T1000 (cell line): Measurements from ENCODE around the gene MORN3.
A peak's percentile ranks its signal among the peaks of the same experiment; 100 is the strongest.
"Not testable (repeated sequence)": the region's sequence is repeated elsewhere in the genome, so short reads cannot be mapped to it uniquely, and the experiment has no call there.

ENCODE experiments used
- DNase-seq: peaks from one replicate; lab custom pipeline; 2025; ENCODE audit warnings: mixed read lengths; lab: John Stamatoyannopoulos, UW

MORN3 gene

GRCh38 chr12:121638298-121639202, 30.9 kb downstream of the MORN3 start:
- DNase-seq, result no peak

GRCh38 chr12:121637231-121637914, 32.1 kb downstream of the MORN3 start:
- no peak for DNase-seq

- no peak for DNase-seq
Observed at GRCh38 chr12:121634836-121635235, 34.6 kb downstream of the MORN3 start.

- DNase-seq, result not testable (repeated sequence)
Observed at GRCh38 chr12:121633833-121634196, 35.6 kb downstream of the MORN3 start.

- no peak for DNase-seq
Observed at GRCh38 chr12:121632069-121632970, 37.1 kb downstream of the MORN3 start.

GRCh38 chr12:121630791-121631355, 38.6 kb downstream of the MORN3 start:
- DNase-seq, result no peak

GRCh38 chr12:121628536-121628935, 40.9 kb downstream of the MORN3 start:
- DNase-seq, result no peak

- DNase-seq, result no peak
Observed at GRCh38 chr12:121628037-121628436, 41.4 kb downstream of the MORN3 start.

GRCh38 chr12:121626853-121627640, 42.4 kb downstream of the MORN3 start:
- no peak for DNase-seq

GRCh38 chr12:121626087-121626852, 43.2 kb downstream of the MORN3 start, which contains the start of gene ORAI1:
TSS of gene ORAI1 (plus strand) at chr12:121626530.
- peak; percentile 90 for DNase-seq

- no peak for DNase-seq
Observed at GRCh38 chr12:121620333-121620891, 49.0 kb downstream of the MORN3 start.

GRCh38 chr12:121618659-121619233, 50.7 kb downstream of the MORN3 start:
- DNase-seq, result no peak

- DNase-seq, result no peak
Observed at GRCh38 chr12:121614872-121615467, 54.5 kb downstream of the MORN3 start.

GRCh38 chr12:121613462-121613861, 56.0 kb downstream of the MORN3 start:
- DNase-seq, result no peak

GRCh38 chr12:121611306-121611705, 58.1 kb downstream of the MORN3 start:
- no peak for DNase-seq

- no peak for DNase-seq
Observed at GRCh38 chr12:121610239-121611149, 59.0 kb downstream of the MORN3 start.

- DNase-seq, result no peak
Observed at GRCh38 chr12:121608301-121608700, 61.2 kb downstream of the MORN3 start.

- DNase-seq, result no peak
Observed at GRCh38 chr12:121603581-121603980, 65.9 kb downstream of the MORN3 start.
